Measurements from ENCODE around the gene GPR35.
"Not testable (repeated sequence)": the region's sequence is repeated elsewhere in the genome, so short reads cannot be mapped to it uniquely, and the experiment has no call there.

The GPR35 gene

DNA sequence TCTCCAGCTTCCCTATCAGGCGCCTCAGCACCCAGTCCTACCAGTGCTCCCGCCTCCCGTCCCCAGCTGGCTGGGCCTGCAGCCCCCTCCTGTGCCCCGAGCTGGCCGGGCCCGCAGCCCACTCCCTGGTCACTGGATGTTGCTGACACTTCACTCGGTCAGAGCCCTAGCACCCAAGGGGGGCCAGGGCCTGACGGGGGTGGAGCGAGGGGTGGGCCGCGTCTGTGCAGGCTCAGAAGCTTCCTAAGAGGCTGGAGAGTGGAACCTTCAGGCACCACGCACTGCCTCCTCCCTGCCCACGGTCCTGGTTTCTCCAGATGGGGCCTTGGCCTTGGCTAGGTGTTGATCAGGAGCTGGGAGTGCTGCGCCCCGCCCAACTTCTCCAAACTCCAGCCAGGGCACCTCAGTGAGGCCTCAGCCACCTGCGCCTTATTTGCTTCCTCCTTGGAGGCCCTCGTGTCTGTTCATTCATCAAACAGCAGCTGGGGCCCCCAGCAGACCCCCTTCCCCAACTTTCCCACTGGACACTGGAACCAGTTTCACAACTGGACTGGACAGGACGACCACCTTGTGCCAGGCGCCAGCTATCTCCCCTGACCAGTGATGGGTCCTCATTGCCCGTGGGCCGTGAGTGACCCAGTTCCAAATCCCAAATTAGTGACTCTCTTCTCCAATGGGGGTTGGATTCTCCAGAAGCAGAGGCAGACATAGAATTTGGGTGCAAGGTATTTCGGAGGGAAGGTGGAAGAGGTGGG is 22.0 kb upstream of the GPR35 start:
- no peak for DNase-seq

DNA sequence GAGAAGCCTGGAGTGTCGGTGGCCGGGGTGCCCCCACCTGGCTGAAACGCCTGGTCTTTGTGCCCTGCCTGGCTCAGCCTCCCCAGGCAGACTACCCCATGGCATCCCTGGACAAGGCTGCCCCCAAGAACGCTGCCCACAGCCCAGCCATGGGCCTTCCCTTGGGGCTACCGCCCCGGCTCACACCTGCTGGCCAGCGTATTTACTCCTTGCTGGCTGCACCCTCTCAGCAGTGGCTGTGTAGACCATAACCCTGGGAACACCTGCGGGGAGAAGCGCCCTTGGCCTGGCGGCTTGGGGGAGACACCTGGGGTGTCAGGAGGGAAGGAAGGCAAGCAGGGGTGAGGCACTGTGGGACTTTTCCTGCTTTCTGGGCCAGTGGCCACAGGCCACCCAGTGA is 21.4 kb upstream of the GPR35 start:
- DNase-seq, result no peak

DNA sequence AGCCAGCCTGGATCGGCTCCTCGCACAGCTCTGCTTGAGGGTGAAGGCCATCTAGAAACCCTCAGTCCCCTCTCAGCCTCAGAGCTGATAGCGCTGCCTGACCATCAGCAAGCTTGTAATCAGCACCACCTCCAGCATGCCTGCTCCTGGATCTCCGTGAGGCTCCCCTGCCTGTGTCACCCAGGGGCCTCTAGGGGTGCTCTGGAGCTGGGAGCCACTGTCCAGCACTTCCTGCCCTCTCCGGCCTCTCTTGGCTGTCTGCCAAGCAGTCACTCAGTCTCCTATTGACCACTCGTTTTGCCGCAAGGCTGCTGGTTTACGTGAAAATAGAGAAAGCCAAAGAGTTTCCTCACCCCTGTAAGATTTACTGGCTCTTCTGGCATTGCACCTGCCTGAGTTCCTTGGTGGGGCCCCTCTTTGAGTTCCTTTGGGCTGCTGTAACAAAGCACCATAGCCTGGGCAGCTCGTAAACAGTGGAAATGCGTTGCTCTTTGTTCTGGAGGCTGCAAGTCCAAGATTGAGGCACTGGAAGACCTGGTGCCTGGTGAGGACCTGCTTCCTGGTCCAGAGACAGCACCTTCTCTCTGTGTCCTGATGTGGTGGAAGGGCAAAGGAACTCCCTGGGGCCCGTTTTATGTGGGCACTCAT is 20.9 kb upstream of the GPR35 start:
- DNase-seq, result no peak

DNA sequence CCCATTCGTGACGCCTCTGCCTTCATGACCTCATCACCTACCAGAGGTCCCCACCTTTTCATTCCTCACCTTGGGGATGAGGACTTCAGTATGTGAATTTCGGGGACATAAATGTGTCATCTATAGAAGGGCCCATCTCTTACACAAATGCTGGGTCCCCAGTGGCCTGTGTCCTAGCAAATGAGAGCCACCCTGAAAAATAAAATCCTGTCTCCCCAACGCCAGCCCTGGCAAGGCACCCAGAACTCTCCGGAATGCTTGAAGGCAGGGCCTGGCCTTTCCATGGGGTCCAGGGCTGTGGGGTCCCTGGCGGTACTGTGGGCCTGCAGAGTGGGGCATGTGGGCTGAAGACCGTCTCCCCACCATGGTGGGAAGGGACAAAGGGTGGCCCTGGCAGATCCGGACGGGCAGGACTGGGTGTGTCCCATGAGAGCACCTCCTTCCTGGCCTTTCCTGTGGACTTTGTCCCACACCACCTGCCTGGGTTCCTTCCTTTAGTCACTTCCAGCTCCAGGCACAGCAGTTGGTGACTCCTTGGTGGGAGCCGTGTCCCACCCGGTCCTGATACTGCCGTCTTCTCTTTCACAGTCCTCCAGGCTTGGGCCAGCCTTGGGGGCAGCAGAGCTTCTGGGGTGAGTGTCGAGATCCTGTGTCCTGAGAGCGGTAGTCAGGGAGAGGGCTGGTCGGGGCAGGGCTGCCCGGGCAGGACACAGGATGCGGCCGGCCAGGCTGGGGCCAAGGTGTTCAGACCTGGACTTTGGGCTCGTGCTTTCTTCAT is 20.2 kb upstream of the GPR35 start:
- no peak for DNase-seq

DNA sequence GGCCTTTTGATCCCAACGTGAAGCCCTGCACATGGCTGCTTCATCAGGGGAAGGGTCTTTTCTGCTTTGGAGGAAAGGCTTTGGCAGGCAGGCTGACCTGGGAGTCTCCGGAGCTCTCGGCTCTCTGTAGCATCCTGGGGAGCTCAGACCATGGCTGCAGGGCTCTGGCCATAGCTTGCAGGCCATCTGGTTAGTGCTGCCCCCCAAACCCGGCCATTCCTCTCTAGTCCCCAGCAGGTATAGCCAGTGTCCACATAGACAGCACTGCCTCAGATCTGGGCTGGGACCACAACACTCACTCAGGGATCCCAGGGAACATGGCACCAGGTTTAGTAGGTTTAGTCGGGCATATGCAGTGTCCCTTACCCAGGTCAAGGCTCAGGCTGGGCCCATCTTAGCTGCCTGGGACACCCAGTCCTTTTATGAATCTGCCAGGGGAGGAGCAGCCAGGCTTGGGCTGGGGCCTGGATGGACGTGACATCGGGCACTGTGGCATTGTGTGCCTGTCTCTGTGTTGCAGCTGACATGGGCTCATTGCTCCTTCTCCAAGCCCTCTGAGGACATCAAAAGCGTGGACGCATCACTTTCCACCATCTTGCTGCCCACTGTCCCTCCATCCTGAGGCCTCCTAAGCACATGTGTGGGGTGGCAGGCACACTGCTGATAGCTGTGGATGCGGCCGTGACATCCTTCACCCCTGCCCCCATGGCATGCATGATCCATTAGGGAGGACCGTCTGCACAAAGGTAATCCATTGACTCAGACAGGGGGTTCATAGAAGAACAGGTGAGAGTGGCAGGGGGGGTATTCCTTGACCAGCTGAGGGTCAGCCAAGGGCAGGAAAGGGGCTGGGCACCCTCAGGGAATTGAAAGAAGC is 19.2 kb upstream of the GPR35 start:
- no peak for DNase-seq

DNA sequence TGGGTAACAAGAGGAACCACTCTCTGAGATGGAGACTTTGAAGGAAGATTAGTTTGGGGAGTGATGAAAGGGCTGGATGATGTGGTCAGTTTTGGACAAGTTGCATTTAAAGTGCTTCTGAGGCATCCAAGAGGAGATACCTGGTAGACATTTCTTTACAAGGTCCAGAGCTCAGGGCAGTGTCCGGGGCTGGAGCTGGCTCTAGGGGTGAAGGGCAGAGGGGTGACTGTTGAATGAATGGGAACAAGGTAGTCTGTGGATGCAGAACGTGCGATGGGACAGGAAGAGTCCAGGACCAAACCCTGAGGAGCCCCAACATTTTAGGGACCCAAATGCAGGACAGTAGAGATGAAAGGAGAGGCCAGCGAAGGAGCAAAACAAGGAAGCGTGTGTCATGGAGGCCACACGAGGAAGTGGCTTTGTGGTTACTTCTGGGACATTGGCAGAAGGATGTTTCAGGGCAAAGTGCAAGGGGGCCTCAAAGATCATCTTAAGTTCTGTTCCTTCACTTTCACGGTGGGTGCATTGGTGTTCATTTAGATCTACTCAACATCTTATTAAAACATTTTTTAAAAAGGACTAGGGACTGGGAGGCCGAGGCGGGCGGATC is 13.6 kb upstream of the GPR35 start:
- DNase-seq, result no peak

DNA sequence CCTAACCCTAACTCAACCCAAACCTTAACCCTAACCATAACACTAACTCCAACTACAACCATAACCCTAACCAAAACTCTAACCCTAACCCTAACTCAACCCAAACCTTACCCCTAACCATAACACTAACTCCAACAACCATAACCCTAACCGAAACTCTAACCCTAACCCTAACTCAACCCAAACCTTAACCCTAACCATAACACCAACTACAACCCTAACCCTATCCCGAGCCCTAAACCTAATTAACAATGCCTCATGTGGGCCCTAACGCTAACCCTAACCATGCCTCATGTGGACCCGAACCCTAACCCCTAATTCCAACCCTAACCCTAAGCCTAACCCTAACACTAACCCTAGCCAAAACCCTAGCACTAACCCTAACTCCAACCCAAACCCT is 11.5 kb upstream of the GPR35 start:
- no peak for DNase-seq

DNA sequence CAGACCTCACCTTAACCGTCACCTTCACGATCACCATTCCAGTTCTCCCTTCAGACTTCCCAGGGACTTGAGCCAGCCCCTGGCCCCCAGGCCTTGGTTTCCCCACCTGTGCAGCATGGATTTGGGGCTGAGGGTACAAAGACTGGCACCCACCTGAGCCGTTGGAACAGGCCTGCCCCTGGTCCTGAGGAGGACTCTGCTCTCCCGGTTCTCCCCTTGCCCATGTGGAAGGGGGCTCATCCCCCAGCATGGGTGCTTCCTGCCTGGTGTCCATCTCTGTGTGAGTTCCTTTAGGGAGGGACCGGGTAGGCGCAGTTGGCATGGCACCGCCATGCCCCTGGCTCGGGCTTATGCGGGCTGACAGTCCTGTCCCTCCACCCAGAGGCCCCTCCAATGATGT is 10.9 kb upstream of the GPR35 start:
- no peak for DNase-seq

DNA sequence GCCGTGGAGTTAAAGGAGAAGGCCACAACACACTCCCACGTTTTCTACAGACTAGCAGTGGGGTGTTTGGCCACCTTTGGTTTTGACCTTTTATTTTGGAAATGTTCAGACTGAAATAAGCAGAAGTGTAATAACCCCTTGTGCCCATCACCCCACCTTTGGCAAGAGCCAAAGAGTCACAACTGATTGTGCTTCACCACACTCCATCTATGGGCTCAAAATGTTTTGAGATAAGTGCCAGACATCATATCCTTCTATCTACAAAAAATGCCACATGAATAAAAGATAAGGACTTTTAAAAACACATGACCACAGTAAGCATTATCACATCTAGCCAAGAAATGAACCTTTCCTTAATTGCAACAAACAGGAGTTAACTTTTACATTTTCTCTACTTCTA is 9.9 kb upstream of the GPR35 start:
- DNase-seq, result no peak

DNA sequence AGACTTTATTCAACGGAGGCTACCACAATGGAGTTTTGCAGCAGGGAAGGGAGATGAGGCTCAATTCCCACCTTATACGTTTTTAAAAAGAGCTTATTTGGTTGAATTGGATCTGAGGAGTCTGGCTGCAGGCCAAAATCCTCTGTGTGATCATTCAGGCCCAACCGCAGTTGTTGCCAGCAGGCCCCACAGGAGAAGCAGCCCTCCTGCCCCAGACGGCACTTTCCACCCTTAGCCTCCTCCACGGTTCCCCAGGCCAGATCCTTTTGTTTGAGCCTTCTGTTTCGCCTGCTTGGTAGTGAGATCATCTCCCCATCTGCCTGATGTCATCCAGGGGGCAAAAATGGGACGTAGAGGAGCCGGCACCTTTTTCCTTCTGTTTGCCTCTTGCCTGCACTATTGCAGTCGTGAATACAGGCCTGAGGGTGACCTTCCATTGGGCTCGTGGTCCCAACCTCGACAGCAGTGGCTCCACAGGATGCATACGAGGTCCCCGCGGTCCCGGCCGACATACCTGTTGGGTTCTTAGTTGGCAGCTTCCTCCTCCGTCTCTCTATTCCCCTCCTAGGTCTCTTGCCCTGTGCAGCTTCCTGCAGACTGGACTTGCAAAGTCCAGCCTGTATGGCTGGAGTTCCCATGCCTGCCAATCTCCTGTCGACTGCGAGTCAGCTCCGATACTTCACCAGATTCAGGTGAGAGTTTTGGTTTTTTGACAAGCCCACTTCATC is 9.3 kb upstream of the GPR35 start:
- no peak for DNase-seq

DNA sequence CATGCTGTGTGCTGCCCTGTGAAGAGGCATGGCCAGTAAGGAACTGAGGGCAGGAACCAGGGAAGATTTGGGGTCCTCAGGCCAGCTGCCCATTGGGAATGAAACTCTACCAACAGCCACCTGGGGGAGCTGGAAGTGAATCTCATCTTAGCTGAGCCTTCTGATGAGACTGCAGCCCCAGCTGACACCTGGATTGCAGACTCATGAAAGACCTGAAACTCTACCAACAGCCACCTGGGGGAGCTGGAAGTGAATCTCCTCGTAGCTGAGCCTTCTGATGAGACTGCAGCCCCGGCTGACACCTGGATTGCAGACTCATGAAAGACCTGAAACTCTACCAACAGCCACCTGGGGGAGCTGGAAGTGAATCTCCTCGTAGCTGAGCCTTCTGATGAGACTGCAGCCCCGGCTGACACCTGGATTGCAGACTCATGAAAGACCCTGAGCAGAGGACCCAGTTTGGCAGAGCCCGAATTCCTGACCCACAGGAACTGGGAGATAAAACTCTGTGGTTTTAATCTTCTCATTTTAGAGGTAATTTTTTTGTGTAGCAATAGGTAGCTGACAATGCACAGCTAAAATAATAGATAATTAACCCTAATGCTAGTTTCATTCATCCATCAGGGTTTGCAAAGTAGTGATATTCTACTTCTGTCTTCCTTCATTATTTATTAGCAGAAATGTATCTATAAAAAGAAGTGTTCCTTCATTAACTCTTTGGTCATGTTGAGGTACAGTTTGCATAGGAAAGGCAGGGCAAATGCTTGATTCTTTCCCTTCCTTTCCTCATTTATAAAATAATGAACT is 8.2 kb upstream of the GPR35 start:
- DNase-seq, result not testable (repeated sequence)

DNA sequence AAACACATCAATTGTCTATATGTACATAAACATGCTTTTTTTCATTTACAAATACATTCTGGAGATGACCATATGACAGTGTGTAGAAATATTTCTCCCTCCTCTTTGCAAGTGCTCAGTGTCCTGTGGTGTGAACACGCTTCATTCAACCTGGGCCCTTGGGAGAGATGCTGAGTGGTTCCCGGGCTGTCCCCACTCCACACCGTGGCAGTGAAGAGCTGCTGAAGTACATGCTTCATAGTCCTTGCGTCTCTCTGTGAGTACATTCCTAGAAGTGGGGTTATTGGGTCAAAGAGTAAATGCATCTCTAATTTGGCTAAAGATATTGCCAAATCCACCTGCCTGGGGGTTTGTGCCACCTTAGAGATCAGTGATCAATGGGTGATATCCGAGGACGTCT is 6.5 kb upstream of the GPR35 start:
- DNase-seq, result no peak

DNA sequence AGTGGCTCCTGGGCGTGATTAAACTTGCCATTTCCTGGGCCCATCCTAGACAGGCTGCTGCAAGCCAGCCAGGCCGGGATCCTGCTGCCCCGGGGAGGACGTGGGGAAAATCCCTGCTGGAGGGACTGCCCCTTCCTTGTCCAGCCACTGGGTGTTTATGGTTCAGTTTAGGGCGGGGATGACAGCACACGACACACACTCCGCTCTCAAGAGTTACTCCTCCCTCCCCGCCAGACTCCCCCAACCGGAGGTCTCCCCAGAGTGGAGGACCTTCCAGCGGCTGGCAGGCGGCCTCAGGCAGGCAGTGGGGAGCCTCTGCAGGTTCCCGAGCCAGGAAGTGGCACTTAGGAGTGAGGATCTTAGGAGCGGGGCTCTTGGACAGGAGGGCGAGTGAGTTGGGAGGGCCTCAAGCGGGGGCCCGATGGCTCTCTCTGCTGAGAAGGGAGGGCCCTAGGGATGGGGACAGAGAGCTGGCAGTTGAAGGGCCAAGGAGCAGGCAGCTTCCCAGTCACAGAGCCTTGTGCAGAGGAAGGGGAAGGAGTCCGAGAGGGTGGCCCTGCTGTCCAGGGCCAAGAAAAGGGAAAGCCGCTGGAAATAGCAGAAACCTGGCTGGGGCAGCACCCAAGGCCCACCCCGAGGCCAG is 5.7 kb upstream of the GPR35 start:
- DNase-seq, result no peak

DNA sequence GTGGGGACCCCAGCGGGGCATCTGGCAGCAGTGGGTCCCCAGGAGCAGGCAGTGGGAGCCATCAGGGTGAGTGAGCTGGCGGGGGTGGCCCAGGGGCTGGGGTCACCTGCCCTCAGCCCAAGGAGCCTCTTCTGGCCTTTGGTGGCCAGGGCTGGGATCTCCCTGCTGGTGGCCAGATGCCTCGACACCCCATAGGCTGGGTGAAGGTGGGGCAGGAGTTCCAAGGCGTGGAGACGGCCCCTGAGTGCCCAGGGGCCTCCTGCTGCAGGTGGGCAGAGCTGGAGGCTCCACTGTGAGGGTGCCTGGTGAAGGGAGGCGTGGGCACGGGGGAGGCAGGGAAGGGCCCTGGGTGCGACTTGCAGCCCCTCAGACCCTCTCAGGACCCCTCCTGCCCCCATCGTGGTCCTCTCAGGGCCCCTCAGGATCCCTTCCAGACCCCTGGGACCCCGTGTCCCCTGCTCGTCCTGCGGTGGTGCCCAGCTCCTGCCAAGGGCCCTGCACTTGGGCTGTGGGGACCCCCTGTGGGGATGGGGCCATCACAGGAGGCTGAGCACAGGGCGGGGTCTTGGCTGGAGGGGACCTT is 5.0 kb upstream of the GPR35 start:
- no peak for DNase-seq

DNA sequence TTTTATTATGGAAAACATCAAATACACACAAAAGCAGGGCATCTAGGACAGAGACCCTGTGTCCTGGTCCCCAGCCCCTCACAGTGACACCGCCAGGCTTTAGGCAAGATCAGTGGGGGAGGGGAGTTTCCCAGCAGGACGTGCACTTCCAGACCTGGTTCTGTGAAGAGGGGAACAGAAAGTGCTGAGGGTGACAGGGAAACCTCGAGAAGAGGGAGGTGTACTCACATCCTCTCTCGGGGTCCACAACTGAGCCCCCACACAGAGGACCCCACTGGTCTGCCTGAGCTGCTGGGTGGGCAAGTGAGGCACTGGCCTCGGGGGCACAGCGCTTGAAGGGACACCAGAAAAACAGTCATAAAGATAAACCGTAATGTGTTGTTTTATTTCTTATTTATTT is 4.4 kb upstream of the GPR35 start:
- DNase-seq, result no peak

DNA sequence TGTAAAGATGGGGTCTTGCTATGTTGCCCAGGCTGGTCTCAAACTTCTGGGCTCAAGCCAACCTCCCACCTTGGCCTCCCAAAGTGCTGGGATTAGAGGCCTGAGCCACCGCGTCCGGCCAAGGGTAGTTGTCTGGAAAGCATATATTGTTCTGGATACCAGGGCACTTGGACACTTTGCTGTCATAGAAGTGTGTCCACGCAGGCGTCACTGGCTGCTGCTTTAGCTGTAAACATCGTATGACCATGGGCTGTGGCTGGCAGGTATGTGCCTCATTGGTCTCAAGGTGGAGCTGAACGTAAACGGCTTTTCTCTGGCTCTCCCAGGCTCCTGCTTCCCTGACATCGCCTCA is 3.2 kb upstream of the GPR35 start:
- DNase-seq, result no peak

DNA sequence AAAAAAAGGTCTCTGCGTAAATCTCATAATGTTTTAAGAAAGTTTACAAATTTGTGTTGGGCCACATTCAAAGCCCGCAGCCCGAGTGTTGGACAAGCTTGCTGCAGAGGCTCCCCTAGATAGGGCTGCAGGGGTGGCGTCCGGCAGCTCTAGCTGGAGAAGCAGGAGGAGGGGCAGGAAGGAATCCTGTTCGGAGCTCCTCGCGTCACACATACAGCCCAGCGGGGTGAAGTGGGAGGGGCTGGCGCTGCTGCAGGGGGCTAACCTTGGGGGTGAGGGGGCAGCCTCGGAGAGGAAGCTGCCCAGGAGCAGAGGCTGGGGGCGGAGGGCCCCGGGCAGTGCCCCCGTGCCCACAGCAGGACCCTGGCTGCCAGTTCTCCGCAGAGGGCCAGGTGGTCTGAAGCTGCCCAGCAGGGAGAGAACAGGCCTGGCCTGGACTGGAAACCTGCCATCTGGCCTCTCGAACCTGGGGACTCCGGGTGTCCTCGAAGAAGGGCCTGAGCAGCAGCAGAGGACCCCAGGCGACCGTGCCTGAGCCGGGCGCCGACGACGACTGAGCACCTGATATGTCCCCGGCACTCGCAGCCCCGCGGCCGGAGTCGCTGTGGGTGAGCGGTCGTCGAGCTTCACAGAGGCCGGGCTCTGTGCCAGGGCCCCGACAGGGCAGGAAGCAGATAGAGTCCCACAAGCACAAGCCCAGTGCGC is 2.6 kb upstream of the GPR35 start:
- no peak for DNase-seq

DNA sequence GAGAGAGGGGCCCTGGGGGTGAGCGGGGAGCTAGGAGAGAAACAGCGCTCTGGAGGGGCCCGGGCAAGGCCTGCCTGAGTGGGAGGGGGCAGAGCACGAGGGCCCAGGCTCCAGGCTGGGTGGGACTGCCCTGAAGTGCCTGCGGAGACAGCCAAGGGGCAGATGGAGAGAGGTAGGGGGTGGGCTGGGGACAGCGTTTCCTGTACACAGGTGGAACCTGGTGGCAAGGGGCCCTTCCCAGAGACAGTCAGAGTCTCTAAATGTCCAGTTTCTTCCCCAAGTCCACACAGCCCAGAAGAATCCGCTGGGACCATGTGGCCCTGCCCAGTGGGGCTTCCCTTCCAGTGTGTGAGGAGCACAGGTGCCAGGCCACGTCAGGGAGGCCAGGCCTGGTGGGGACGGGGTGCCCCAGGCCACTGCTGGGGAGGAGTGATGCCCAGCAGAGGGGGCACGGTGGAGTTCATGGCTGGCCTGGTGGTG is 1.7 kb upstream of the GPR35 start:
- no peak for DNase-seq
